Measurements from ENCODE around the gene LRRC74A. TPM values are rescaled to one million over a fixed set of nuclear protein-coding genes. Genes with fewer than 3 reads are reported as not detected.

The LRRC74A gene
- total RNA-seq (2014; rRNA removed; shearing (Covaris generic)) = not detected in 2 replicates

DNA sequence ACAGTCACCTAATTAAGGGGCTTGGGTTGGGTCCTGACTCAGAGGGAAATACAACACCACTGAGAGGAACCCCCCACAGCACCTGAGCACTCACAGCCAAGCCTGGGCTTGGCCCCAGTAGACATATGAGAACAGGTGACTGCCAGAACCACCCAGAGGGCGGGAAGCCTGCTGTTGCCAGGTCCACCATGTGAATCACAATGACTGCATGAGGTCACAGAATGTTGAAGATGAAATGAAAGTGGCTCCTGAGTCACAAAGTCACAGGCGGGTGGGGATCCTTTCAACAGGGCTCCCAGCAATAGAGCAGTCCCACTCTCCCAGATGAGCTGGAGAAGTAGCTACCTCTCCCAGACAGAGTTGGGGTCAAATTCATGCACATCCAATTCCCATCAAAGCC lies at the start of gene LRRC74A:
Gene LRRC74A, plus strand, starts transcription at position 287 of the 400 bp plus-strand sequence. CDS start 290 bp downstream, outside the sequence.
- Histone ChIP-seq H3K4me1 (replicated peaks) (no peaks in the 10 kb centered on the region), H3K4me3 (no peak within 1 kb of the TSS), H3K27ac (no peak within 1 kb of the TSS), H3K27me3 (replicated peaks) (no peaks in the 10 kb centered on the region), H3K36me3 (no peaks in the 10 kb centered on the region), H3K9me3 (replicated peaks) (no peaks in the 10 kb centered on the region)
- no peak for DNase-seq (ENCODE audit: low read depth in 1 of 2, low spot score in 2 of 2)

DNA sequence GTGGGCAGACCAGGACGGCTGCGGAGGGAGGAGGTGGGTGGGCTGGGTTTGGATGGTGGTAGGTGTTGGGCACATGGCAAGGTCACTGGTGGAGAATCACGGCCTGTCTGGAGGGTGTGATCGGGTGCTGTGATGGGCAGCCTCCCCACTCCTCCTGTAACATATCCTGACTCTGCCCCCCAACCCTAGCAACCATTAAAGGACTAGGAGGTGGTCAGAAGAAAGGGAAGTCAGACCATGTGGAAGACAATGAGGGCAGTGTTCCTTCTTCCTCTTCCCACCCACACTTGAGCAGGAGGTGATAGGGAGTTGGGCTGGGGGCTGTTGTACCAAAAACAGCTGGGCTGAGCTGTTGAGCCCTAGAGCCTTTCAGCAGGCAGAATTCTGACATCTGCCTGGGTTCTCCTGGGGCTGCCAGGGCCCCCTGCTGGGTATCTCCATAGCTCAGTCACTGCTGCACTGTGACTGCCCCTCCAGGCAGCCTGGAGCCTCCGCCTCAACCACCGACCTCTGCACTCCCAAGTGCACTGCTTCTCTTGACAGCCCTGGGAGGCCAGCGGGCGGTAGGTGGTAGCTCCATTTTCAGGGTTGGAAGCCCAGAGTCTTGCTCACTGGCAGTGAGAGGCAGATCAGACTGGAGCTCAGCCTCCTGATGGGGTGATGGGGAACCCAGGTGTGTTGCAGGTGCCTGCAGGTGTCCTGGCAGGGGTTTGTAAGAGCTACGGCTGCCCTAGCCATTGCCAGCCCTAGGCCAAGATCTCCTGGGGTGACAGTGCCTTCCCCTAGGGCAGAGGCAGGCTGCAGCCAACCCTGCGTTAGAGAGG lies 49.6 kb upstream of the LRRC74A start:
- no peak for DNase-seq (ENCODE audit: low read depth in 1 of 2, low spot score in 2 of 2)
- H3K4me3 ChIP-seq = no peak overlapping the region
- H3K9me3 ChIP-seq (replicated peaks) = no peaks in the 10 kb centered on the region
- no peaks in the 10 kb centered on the region for H3K36me3 ChIP-seq
- peaks cover 5% of the 10 kb centered on the region; the same call in 1 of the 2 replicates for H3K4me1 ChIP-seq (replicated peaks)
- no peak overlapping the region for H3K27ac ChIP-seq
- no peaks in the 10 kb centered on the region for H3K27me3 ChIP-seq (replicated peaks)

DNA sequence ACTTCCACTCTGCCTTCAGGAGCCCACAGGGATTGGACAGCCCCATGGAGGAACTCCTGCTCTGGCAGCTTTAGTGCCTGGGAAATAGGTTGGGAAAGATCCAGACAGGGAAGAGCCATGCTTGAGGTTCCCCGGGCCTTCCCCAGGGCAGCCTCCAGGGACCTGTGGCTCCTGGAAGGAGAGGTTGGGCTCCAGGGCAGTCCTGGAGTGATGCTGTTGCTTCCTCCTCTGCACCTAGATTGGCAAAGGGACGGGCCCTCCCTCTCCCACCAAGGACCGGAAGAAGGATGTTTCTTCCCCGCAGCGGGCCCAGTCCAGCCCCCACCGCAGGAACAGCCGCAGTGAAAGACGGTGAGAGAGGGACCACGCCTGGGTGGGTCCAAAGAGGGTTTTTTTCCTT lies 48.5 kb upstream of the LRRC74A start:
- Histone ChIP-seq H3K9me3 (replicated peaks) (no peaks in the 10 kb centered on the region), H3K27me3 (replicated peaks) (no peaks in the 10 kb centered on the region), H3K4me3 (no peak overlapping the region), H3K4me1 (replicated peaks) (peaks cover 5% of the 10 kb centered on the region; the same call in 1 of the 2 replicates), H3K36me3 (no peaks in the 10 kb centered on the region), H3K27ac (no peak overlapping the region)
- no peak for DNase-seq (ENCODE audit: low read depth in 1 of 2, low spot score in 2 of 2)

DNA sequence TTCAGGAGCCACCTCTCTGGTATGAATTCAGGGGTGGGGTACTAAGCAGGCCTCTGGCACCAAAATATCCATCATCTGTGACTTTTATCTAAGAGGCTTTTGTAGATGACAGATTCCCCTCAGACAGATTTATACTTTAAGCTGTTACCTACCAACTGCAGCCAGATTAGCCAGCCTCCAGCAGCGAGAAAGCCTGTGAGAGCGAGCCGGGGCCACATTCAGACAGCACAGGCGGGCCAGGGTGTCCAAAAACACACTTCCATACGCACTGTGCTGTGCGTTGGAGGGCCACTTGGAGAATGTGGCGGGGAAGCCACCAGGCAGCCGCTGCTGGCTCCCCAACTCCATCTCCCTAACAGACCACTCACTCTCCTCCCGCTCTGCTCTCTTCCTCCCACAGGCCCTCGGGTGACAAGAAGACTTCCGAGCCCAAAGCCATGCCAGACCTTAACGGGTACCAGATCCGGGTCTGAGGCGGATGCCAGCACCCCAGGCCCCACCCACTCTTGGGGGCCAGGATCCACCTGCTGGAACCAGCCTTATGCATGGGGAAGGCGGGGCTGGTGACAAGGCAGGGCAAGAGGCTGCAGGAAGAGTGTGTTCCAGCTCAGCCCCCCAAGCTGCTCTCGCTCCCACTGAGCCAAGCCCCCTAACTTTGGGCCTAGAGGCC lies 47.5 kb upstream of the LRRC74A start:
- Histone ChIP-seq H3K9me3 (replicated peaks) (no peaks in the 10 kb centered on the region), H3K27ac (no peak overlapping the region), H3K4me3 (no peak overlapping the region), H3K27me3 (replicated peaks) (no peaks in the 10 kb centered on the region), H3K4me1 (replicated peaks) (no peaks in the 10 kb centered on the region), H3K36me3 (no peaks in the 10 kb centered on the region)
- no peak for DNase-seq (ENCODE audit: low read depth in 1 of 2, low spot score in 2 of 2)

DNA sequence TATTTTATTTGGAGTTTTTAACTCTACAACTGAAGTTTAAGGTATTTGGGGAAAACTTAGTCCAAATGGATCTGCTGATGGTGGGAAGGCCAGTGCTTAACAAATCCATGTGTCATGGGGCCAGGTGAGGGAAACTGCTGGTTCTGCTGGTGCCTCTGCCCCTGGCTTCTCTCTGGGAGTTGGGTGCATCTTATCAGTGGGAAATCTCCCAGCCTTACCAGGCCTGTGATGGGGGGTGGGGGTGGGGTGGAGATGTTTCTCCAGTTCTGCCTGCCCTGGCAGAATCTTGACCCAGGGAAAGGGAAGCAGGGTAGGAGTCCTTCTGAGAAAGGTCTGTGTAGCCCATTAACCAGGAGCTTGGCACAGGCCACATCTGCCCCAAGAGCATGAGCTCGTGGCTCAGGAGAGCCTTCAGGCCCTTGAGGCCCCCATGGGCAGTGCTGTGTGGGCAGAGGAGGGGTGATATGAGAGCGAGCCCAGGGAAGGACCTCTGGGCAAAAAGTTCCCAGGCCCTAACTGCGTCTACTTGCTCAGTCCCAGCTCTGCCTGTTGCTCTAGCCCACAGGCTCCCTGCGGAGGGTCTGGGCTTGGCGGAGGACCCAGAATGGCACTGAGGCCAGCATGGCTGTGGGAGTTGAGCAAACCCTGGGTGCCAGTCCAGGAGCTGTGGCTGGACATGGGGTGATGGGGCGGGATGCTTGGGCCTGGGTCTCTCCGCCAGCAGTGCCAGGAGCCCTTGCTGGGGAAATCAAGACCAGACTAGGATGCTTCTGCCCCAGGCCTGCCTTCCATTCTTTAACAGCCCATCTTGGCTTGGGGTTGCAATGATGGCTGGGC lies 46.8 kb upstream of the LRRC74A start:
- no peaks in the 10 kb centered on the region for H3K4me1 ChIP-seq (replicated peaks)
- no peak overlapping the region for H3K4me3 ChIP-seq
- no peaks in the 10 kb centered on the region for H3K9me3 ChIP-seq (replicated peaks)
- H3K36me3 ChIP-seq = 0 out of 2 replicates have a peak, but pooled peaks cover 2% of the 10 kb centered on the region
- no peak overlapping the region for H3K27ac ChIP-seq
- DNase-seq (ENCODE audit: low read depth in 1 of 2, low spot score in 2 of 2) = no peak
- no peaks in the 10 kb centered on the region for H3K27me3 ChIP-seq (replicated peaks)

DNA sequence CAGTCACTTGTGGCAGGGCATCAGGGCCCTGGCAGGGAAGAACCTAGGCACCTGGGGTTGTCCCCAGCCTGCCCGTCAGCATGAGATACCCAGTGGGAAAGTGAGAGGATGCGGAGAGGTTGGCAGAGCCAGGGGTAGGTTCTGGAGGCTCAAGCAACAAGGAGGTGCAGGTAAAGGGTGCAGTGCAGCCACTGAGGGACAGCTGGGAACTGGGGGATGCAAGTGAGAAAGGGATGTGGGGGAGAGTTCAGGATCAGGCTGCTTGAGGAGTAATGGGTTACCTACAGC lies 46.2 kb upstream of the LRRC74A start:
- Histone ChIP-seq H3K4me1 (replicated peaks) (no peaks in the 10 kb centered on the region), H3K27ac (no peak overlapping the region)

DNA sequence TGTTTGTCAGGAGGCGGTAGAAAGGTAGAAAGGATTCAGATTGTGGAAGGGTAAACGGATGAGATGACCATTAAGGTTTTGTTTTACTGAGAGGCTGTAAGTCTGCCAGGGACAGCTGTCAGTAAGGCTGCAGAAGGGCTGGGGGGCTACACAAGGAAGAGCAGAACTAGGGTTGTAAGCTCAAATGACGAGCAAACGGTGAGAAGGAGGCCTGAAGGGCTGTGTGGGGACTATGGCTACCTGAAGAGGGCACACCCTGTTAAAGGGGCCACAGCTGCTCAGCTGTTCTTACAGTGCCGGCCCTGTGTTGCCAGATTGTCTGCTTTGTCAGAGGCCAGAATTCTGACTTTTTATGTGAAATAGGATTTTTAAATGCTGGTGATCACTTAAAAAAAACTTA lies 45.8 kb upstream of the LRRC74A start:
- 0 out of 2 replicates have a peak, but pooled peaks cover 2% of the 10 kb centered on the region for H3K36me3 ChIP-seq
- H3K27me3 ChIP-seq (replicated peaks) = no peaks in the 10 kb centered on the region
- no peaks in the 10 kb centered on the region for H3K9me3 ChIP-seq (replicated peaks)
- H3K4me1 ChIP-seq (replicated peaks) = no peaks in the 10 kb centered on the region
- no peak for DNase-seq (ENCODE audit: low read depth in 1 of 2, low spot score in 2 of 2)
- no peak overlapping the region for H3K27ac ChIP-seq
- no peak overlapping the region for H3K4me3 ChIP-seq

More for the DNA sequence above, 46.2 kb upstream of the LRRC74A start:
- no peak for DNase-seq (ENCODE audit: low read depth in 1 of 2, low spot score in 2 of 2)
- 0 out of 2 replicates have a peak, but pooled peaks cover 2% of the 10 kb centered on the region for H3K36me3 ChIP-seq
- H3K9me3 ChIP-seq (replicated peaks) = no peaks in the 10 kb centered on the region
- no peaks in the 10 kb centered on the region for H3K27me3 ChIP-seq (replicated peaks)
- no peak overlapping the region for H3K4me3 ChIP-seq

DNA sequence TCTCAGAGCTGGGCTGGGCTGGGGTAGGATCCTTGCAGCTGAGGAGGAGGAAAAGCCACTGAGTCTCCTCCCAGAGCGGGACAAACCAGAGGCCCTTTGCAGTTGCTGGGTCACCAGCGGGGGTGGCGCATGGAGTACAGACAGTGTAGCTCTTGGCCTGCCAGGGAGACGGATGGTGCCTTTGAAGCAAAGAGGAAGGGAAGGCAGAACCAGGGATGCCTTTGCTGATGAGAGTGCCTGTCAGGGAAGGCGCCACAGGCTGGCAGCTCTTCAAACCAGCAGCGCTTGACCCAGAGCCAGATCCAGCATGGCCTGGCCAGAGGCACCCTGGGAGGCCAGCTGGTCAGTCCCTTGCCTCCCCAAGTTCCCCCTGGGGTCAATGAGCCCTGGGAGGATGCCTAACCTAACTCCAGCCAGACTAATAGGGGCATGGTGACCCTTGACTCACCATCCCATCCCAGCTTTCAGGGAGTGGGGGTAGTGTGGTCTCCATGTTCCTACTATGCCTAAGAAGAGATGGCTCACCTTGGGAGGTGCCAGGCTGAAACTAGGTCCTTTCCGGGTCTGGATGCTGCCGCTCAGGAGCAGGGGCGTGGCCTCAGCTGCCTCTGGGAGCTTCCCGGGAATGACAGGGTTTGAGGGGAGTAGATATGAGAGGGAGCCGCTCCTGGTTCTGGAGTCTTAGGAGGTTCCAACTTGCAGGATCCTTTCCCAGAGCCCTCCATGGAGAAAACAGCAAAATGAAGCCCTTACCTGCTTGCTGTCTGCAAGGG lies 45.1 kb upstream of the LRRC74A start:
- Histone ChIP-seq H3K27ac (no peak overlapping the region), H3K36me3 (0 out of 2 replicates have a peak, but pooled peaks cover 2% of the 10 kb centered on the region), H3K9me3 (replicated peaks) (no peaks in the 10 kb centered on the region), H3K4me3 (no peak overlapping the region), H3K4me1 (replicated peaks) (no peaks in the 10 kb centered on the region), H3K27me3 (replicated peaks) (no peaks in the 10 kb centered on the region)
- no peak for DNase-seq (ENCODE audit: low read depth in 1 of 2, low spot score in 2 of 2)

DNA sequence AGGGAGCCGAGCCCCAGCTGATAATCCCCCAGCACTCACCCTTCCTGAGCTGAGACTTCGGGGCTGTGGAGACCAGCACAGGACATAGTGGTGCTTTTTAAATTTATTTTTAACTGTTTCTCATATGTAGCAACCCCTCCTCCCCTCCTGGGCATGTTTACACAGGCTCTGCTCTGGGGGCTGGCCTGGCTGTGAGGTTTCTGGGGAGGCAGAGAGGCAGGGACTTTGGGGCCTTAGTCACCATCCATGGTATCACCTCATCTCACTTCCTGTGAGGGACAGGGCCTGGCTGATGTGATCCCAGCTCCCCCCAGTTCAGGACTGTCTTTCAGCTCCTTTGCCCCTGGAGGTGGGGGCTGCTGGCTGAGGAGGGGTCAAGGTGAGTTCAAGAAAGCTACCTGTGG lies 44.6 kb upstream of the LRRC74A start:
- DNase-seq (ENCODE audit: low read depth in 1 of 2, low spot score in 2 of 2) = no peak
- no peak overlapping the region for H3K27ac ChIP-seq

DNA sequence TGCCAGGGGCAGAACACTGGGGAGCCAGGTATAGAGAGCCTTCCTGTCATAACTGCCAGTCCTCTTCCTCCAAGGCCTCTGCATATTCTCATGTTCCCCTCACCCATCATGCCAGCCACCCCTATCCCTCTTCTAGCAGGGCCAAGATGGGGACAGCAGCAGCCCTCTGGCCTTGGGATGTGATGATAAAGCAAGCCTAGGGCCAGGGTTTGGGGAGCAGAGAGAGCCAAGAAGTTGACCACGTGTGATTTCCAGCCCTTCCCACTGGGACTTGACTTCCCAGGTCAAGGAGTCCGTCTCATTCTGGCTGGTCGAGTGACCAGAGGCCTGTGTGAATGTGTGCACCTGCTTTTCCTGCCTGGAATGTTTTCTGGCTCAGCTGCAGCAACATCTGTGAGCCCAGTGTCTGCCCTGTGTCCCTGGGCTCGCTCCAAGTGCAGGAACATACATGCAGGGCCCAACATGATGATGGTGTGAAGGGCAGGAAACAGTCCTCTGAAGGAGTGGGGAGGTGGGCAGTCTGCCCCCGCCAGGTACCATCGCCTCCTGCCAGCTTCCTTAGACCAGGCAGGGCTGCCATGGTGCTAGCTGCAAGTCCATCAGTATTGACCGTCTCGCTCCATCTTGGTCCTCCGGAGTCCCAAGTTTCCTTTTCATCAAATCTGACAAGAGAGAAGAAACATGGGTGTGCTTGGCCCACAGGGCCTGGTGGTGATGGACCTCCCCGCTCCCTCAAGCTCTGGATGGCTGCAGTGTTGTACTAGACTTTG lies 43.9 kb upstream of the LRRC74A start:
- no peak overlapping the region for H3K27ac ChIP-seq

More for the DNA sequence above, 44.6 kb upstream of the LRRC74A start:
- Histone ChIP-seq H3K4me1 (replicated peaks) (no peaks in the 10 kb centered on the region), H3K9me3 (replicated peaks) (no peaks in the 10 kb centered on the region), H3K4me3 (no peak overlapping the region), H3K36me3 (0 out of 2 replicates have a peak, but pooled peaks cover 2% of the 10 kb centered on the region), H3K27me3 (replicated peaks) (no peaks in the 10 kb centered on the region)

DNA sequence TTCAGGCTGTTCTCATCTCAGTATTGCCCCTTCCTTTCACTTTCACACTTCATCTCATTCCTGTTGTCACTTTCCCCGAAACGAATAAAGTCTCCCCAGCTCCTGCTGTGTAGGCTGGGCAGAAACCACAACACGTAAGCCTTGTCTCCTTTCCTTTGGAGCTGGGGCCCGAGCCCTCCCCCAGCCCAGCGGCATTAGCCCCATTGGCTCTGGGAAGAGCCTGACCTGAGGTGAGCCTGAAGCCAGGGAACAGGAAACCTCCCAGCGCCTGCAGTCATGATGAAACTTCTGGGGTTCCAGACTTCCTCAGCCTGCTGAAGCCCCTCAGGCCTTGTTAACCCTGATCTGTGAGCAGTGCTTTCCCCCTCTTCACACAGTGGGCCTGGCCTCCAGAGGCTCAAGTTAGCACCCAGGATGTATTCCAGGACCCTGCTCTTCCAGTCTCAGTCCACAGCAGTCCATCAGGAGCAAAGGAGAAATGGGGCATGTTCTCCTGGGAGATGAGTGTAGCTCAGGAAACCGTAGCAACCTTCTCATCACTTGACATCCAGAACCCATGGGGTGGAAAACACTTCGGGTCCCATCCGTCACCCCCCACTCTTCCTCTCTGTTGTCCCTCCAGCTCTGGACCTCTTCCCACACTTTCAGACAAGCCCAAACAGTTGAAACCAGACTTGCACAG lies 43.2 kb upstream of the LRRC74A start:
- no peak for DNase-seq (ENCODE audit: low read depth in 1 of 2, low spot score in 2 of 2)
- Histone ChIP-seq H3K27me3 (replicated peaks) (no peaks in the 10 kb centered on the region), H3K36me3 (0 out of 2 replicates have a peak, but pooled peaks cover 2% of the 10 kb centered on the region), H3K4me1 (replicated peaks) (no peaks in the 10 kb centered on the region), H3K27ac (no peak overlapping the region), H3K4me3 (no peak overlapping the region), H3K9me3 (replicated peaks) (no peaks in the 10 kb centered on the region)

More for the DNA sequence above, 43.9 kb upstream of the LRRC74A start:
- Histone ChIP-seq H3K9me3 (replicated peaks) (no peaks in the 10 kb centered on the region), H3K4me1 (replicated peaks) (no peaks in the 10 kb centered on the region), H3K36me3 (0 out of 2 replicates have a peak, but pooled peaks cover 2% of the 10 kb centered on the region), H3K27me3 (replicated peaks) (no peaks in the 10 kb centered on the region), H3K4me3 (no peak overlapping the region)
- no peak for DNase-seq (ENCODE audit: low read depth in 1 of 2, low spot score in 2 of 2)

DNA sequence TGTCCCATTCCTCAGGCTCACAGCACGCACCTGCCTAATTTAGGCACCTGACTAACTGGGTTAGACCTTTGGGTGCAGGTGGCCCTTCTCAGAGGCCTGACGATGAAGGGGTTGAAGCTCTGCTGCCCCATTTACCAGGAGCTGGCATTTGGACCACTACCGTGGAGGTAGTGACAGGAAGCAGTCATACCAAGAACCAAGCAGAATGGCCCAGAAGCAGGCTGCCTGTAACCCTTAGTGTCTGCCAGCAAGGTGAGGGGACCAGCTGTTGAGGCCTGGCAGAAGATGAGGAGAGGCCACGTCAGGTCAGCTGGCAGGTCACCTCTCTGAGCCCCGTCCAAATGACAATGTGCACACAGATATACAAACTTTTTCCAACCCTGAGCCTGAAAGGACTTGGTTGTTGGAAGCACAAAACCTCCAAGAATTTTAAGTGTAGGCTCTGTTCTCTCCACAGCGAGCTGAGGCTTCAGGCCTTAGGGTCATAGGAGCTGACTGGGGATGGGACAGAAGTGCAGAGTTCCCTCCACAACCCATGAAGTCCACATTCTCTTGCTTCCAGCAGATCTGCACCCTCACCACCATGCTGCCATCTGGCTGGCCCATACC lies 41.8 kb upstream of the LRRC74A start:
- H3K4me3 ChIP-seq = no peak overlapping the region
- no peaks in the 10 kb centered on the region for H3K4me1 ChIP-seq (replicated peaks)
- no peak overlapping the region for H3K27ac ChIP-seq
- H3K27me3 ChIP-seq (replicated peaks) = no peaks in the 10 kb centered on the region
- 0 out of 2 replicates have a peak, but pooled peaks cover 2% of the 10 kb centered on the region for H3K36me3 ChIP-seq
- no peak for DNase-seq (ENCODE audit: low read depth in 1 of 2, low spot score in 2 of 2)
- no peaks in the 10 kb centered on the region for H3K9me3 ChIP-seq (replicated peaks)
